T-cell (primary cell): Measurements from ENCODE around the gene ALB. TPM values are rescaled to one million over a fixed set of nuclear protein-coding genes. Genes with fewer than 3 reads are reported as not detected.
A peak's percentile ranks its signal among the peaks of the same experiment; 100 is the strongest.

Experiments used
- ATAC-seq, 4 experiments: fragments of 200-7000 bp in 3 of 4; fragments of 150-1000 bp in 1 of 4; cut with Tn5 transposase; replicated peaks in 1 of 4; 1 replicate in 3 of 4; 2 replicates in 1 of 4; pipeline ENCODE4 v1.10.0; 2021; ENCODE audit warnings: moderate library complexity in 3 of 4, mild to moderate bottlenecking in 2 of 4, moderate number of reproducible peaks in 1 of 4
- CTCF ChIA-PET, 2 donors: fragments of 300-600 bp; sonication (Branson Sonifier 250); formaldehyde crosslinking; loops; one replicate each; lab custom pipeline; 2022; ENCODE audit warnings: antibody characterized with exemption in 2 of 2; lab: Charles Lee
- POLR2A ChIA-PET, 2 donors: fragments of 300-600 bp; sonication (Branson Sonifier 250); formaldehyde crosslinking; loops; one replicate each; lab custom pipeline; 2022; ENCODE audit warnings: antibody characterized with exemption in 2 of 2; lab: Charles Lee
- DNase-seq, 35 experiments: peaks; one replicate each; pipeline versions ENCODE4 v3.0.0 to v3.0.0-alpha.2; 2013 to 2023
- H3K27ac ChIP-seq: one replicate; pipeline ENCODE4 v1.5.1; 2013; ENCODE audit warnings: low read length
- H3K27me3 ChIP-seq, 2 experiments: replicated peaks in 1 of 2; 1 replicate in 1 of 2; 2 replicates in 1 of 2; pipeline versions ENCODE4 v1.6.1 to v1.7.0; 2013; ENCODE audit warnings: low read length in 1 of 2, mixed read lengths in 1 of 2; ENCODE audit not compliant: control insufficient read depth in 2 of 2, insufficient read depth in 2 of 2; ENCODE audit errors: extremely low read depth in 1 of 2
- H3K36me3 ChIP-seq, 2 donors: 1 replicate in 1 of 2; 2 replicates in 1 of 2; pipeline versions ENCODE4 v1.6.1 to v1.7.0; 2013; ENCODE audit warnings: low read length in 1 of 2; ENCODE audit not compliant: control insufficient read depth in 2 of 2, insufficient read depth in 1 of 2; ENCODE audit errors: extremely low read depth in 1 of 2
- H3K4me1 ChIP-seq, 2 experiments: 1 replicate in 1 of 2; 2 replicates in 1 of 2; pipeline versions ENCODE4 v1.6.1 to v1.7.0; 2013; ENCODE audit warnings: low read length in 2 of 2, mixed read lengths in 1 of 2; ENCODE audit not compliant: insufficient read depth in 2 of 2, control insufficient read depth in 1 of 2; ENCODE audit errors: extremely low read depth in 1 of 2
- H3K4me3 ChIP-seq, 2 donors: 1 replicate in 1 of 2; 2 replicates in 1 of 2; pipeline versions ENCODE4 v1.5.1 to v1.7.0; 2013; ENCODE audit warnings: mild to moderate bottlenecking in 2 of 2, low read length in 1 of 2, moderate library complexity in 1 of 2; ENCODE audit not compliant: control insufficient read depth in 1 of 2; ENCODE audit errors: extremely low read depth in 1 of 2
- H3K9me3 ChIP-seq: 2 replicates; pipeline ENCODE4 v1.7.0; 2013
- H3K27ac Mint-ChIP-seq, 2 donors: one replicate each; pipeline ENCODE4 v1.8.0; 2020 to 2021; ENCODE audit warnings: mild to moderate bottlenecking in 2 of 2, mixed read lengths in 2 of 2
- H3K27me3 Mint-ChIP-seq, 2 donors: one replicate each; pipeline ENCODE4 v1.8.0; 2021 to 2022; ENCODE audit warnings: mixed read lengths in 2 of 2
- H3K36me3 Mint-ChIP-seq: one replicate; pipeline ENCODE4 v1.8.0; 2021; ENCODE audit warnings: mixed read lengths
- H3K4me1 Mint-ChIP-seq, 3 donors: one replicate each; pipeline ENCODE4 v1.8.0; 2020 to 2022; ENCODE audit warnings: mixed read lengths in 3 of 3, mild to moderate bottlenecking in 1 of 3
- H3K4me3 Mint-ChIP-seq, 3 donors: one replicate each; pipeline ENCODE4 v1.8.0; 2020 to 2022; ENCODE audit warnings: mild to moderate bottlenecking in 3 of 3, mixed read lengths in 3 of 3, moderate library complexity in 3 of 3
- H3K9me3 Mint-ChIP-seq, 3 donors: one replicate each; pipeline ENCODE4 v1.8.0; 2020 to 2022; ENCODE audit warnings: mixed read lengths in 3 of 3
- WGBS: methylation state at CpG from one replicate; pipeline ENCODE4 v1.1.5; 2013; ENCODE audit warnings: missing lambda C conversion rate; ENCODE audit not compliant: insufficient coverage; 5-methylcytosine and 5-hydroxymethylcytosine counted together
- total RNA-seq, 35 experiments: library from RNA in 6 of 35; stranded (reverse) in 6 of 35; fragments of 120-200 nt in 1 of 35; gene quantifications; one replicate each; pipeline versions ENCODE4 v1.2.1 to v1.2.4 and lab custom pipeline; 2013 to 2026

The ALB gene
- total RNA-seq, 5 donors from 2014 or later (not counting 1 experiment from before 2014, with no cell fraction given): 30.4 to 58.6 (median 33.6) TPM; not detected in 2

GRCh38 chr4:73443224-73443623, 39.1 kb downstream of the ALB start:
- no peak for ATAC-seq
- no peak for DNase-seq
- WGBS: 38% methylated on average over 1 of the region's 3 CpGs
- CTCF ChIA-PET: interaction anchor here in 1 of 2 donors (0.5 kb wide), 1 partner anchor 231 kb away, joined by 3 read pairs; no protein-coding TSS in a partner anchor
- Mint-ChIP-seq H3K27ac (no peak overlapping the region), H3K4me3 (no peak overlapping the region), H3K36me3 (no peaks in the 10 kb centered on the region), H3K27me3 (peaks cover 7 to 9% of the 10 kb centered on the region in 2 donors), H3K4me1 (no peaks in the 10 kb centered on the region), H3K9me3 (no peaks in the 10 kb centered on the region)
- Histone ChIP-seq H3K9me3 (no peaks in the 10 kb centered on the region), H3K27me3 (no peaks in the 10 kb centered on the region), H3K4me3 (no peak overlapping the region), H3K36me3 (no peaks in the 10 kb centered on the region), H3K4me1 (no peaks in the 10 kb centered on the region), H3K27ac (no peak overlapping the region)
- POLR2A ChIA-PET: no interaction called here

DNA sequence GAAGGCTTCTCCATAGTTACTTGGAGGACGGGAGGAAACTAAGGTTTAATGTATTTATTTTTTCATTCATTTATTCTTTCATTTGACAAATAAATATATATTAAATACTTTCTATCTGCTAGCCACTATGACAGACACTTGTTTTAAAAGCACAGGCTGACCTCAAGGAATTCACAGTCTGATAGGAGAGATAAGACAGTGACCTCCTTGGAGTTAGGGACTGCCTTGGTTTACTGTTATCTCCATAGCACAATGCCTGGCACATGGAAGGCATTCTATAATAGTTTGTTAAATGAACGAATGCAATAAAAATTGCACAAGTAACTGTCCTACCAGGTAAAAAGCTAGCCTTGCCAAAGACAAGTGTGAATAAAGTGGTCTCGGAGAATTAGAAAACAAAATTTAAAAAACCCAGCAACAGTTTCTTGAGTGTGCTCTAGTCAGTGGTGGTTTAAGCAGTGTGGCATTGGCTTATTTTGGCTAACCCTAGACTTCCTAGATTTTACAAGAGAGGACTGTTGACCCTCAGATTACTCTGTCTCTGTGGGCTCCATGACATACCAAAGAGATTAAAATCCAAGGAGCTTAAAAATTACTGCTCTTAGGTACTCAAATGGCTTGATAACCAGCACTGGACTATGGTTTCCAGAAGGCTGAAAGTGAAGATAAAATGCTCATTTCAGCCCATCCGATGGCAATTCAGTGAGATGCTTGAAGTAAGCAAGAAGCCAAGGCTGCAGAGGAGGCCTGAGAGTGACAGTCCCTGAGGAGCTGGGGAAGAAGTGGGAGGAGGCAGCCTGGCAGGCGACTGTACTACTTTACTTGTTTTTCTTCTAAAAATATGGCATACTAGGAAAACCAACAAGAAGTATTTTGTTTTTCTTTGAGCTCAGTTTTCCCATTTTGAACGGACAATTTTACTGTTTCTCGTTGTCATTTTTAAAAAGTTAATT, 41.6 kb downstream of the ALB start:
- ATAC-seq (no peak), DNase-seq (no peak)
- H3K27me3 Mint-ChIP-seq: peaks cover 7% of the 10 kb centered on the region in 2 donors
- ChIA-PET CTCF (interaction anchor here (0.6 to 1.4 kb wide), 10 partner anchors 8 to 747 kb away, joined by 3 to 7 read pairs (median 3); no protein-coding TSS in a partner anchor), POLR2A (interaction anchor here in 1 of 2 donors (0.6 kb wide), 2 partner anchors 84 to 189 kb away, joined by 3 read pairs; no protein-coding TSS in a partner anchor)
- no peak overlapping the region for H3K27ac Mint-ChIP-seq
- no peak overlapping the region for H3K4me3 Mint-ChIP-seq
- Histone ChIP-seq H3K4me1 (no peaks in the 10 kb centered on the region), H3K27me3 (no peaks in the 10 kb centered on the region), H3K4me3 (no peak overlapping the region), H3K9me3 (no peaks in the 10 kb centered on the region), H3K27ac (no peak overlapping the region), H3K36me3 (no peaks in the 10 kb centered on the region)
- H3K9me3 Mint-ChIP-seq: no peaks in the 10 kb centered on the region
- H3K4me1 Mint-ChIP-seq: no peaks in the 10 kb centered on the region
- H3K36me3 Mint-ChIP-seq: no peaks in the 10 kb centered on the region
- WGBS: no CpG with 5 or more reads among the region's 7 CpGs

- DNase-seq: peak in 2 of 35 experiments; percentile 1 to 37
Observed at GRCh38 chr4:73446336-73446938, 42.4 kb downstream of the ALB start.

GRCh38 chr4:73447671-73448070, 43.6 kb downstream of the ALB start:
- Mint-ChIP-seq H3K27me3 (peaks cover 3 to 4% of the 10 kb centered on the region in 2 donors), H3K9me3 (no peaks in the 10 kb centered on the region), H3K4me1 (no peaks in the 10 kb centered on the region), H3K36me3 (no peaks in the 10 kb centered on the region), H3K4me3 (no peak overlapping the region), H3K27ac (no peak overlapping the region)
- H3K36me3 ChIP-seq: no peaks in the 10 kb centered on the region
- WGBS: 78% methylated on average over 1 of the region's 4 CpGs
- no peak overlapping the region for H3K27ac ChIP-seq
- no peaks in the 10 kb centered on the region for H3K9me3 ChIP-seq
- H3K4me3 ChIP-seq: no peak overlapping the region
- ATAC-seq: no peak
- POLR2A ChIA-PET: no interaction called here
- no peaks in the 10 kb centered on the region for H3K4me1 ChIP-seq
- CTCF ChIA-PET: interaction anchor here (0.6 to 0.7 kb wide), 3 partner anchors 29 to 143 kb away, joined by 3 to 4 read pairs (median 3); no protein-coding TSS in a partner anchor
- H3K27me3 ChIP-seq: no peaks in the 10 kb centered on the region
- DNase-seq: no peak

More at GRCh38 chr4:73446336-73446938, 42.4 kb downstream of the ALB start:
- H3K27me3 Mint-ChIP-seq: peaks cover 7% of the 10 kb centered on the region in 2 donors
- WGBS: no CpG with 5 or more reads among the region's 4 CpGs
- no peaks in the 10 kb centered on the region for H3K9me3 Mint-ChIP-seq
- ChIA-PET CTCF (interaction anchor here (0.6 to 1.4 kb wide), 10 partner anchors 9 to 747 kb away, joined by 3 to 7 read pairs (median 3); no protein-coding TSS in a partner anchor), POLR2A (interaction anchor here in 1 of 2 donors (0.6 kb wide), 1 partner anchor 190 kb away, joined by 3 read pairs; no protein-coding TSS in a partner anchor)
- H3K27ac ChIP-seq: no peak overlapping the region
- no peak overlapping the region for H3K4me3 ChIP-seq
- H3K9me3 ChIP-seq: no peaks in the 10 kb centered on the region
- H3K4me3 Mint-ChIP-seq: no peak overlapping the region
- H3K4me1 ChIP-seq: no peaks in the 10 kb centered on the region
- H3K4me1 Mint-ChIP-seq: no peaks in the 10 kb centered on the region
- H3K36me3 Mint-ChIP-seq: no peaks in the 10 kb centered on the region
- no peaks in the 10 kb centered on the region for H3K36me3 ChIP-seq
- ATAC-seq: peak in 3 of 4 experiments; percentile 51 to 67 (median 66)
- no peaks in the 10 kb centered on the region for H3K27me3 ChIP-seq
- H3K27ac Mint-ChIP-seq: no peak overlapping the region

DNA sequence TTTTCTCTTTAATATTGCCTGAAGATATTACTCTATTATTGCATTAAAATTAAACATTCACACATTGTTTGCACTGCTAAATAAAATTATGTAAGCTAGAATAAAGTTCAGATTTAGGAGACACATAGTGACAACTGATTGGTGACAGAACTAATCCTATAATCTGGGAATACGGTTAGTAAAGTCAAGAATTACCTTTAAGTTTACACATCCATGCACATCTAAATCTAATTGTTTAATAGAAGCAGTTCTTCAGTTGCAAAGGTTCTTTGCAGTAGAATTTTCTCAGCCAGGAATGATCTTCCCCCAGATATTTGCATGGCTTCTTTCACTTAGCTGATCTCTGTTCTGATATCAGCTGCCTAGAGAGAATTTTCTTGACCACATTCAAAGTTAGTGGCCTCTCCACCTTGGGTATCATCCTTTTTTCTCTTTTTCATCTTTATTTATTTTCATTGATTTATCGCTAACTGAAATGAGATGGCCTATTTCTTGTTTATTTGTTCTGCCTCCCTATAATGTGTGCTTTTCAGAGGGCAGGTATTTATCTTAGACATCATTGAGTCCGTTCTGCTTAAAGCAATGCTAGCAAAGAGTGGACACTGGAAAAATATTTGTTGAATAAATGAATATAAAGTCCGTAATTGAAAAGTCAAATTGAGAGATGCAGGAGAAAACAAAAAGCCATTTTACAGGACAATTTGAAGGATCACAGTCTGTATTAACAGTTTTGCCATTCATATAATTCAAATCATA, 44.5 kb downstream of the ALB start:
- H3K4me1 ChIP-seq: no peaks in the 10 kb centered on the region
- H3K36me3 Mint-ChIP-seq: no peaks in the 10 kb centered on the region
- H3K4me1 Mint-ChIP-seq: no peaks in the 10 kb centered on the region
- POLR2A ChIA-PET: no interaction called here
- no peak overlapping the region for H3K4me3 Mint-ChIP-seq
- no peak overlapping the region for H3K27ac ChIP-seq
- no peak overlapping the region for H3K4me3 ChIP-seq
- DNase-seq (no peak), ATAC-seq (no peak)
- no peaks in the 10 kb centered on the region for H3K36me3 ChIP-seq
- H3K9me3 ChIP-seq: no peaks in the 10 kb centered on the region
- no CpG with 5 or more reads among the region's 4 CpGs for WGBS
- peaks cover 3 to 4% of the 10 kb centered on the region in 2 donors for H3K27me3 Mint-ChIP-seq
- CTCF ChIA-PET: no interaction called here
- H3K27me3 ChIP-seq: no peaks in the 10 kb centered on the region
- H3K9me3 Mint-ChIP-seq: no peaks in the 10 kb centered on the region
- no peak overlapping the region for H3K27ac Mint-ChIP-seq
